Measurements from ENCODE around the gene HDAC4. TPM values are rescaled to one million over a fixed set of nuclear protein-coding genes. Genes with fewer than 3 reads are reported as not detected.
A peak's percentile ranks its signal among the peaks of the same experiment; 100 is the strongest.

The HDAC4 gene
- total RNA-seq, 2 experiments from 2014 or later, result 25.2 to 65.1 TPM

- CTCF ChIA-PET, result no interaction called here
- no peak overlapping the region for H3K27ac Mint-ChIP-seq
- DNase-seq (no peak), ATAC-seq (no peak)
- no peaks in the 10 kb centered on the region for H3K36me3 Mint-ChIP-seq
- peaks cover 3% of the 10 kb centered on the region for H3K27me3 Mint-ChIP-seq
- peaks cover 25% of the 10 kb centered on the region for H3K4me1 Mint-ChIP-seq
- peak overlapping the region; percentile 3 for H3K4me3 Mint-ChIP-seq
- no peaks in the 10 kb centered on the region for H3K9me3 Mint-ChIP-seq (ENCODE audit: low read depth)
Observed at GRCh38 chr2:239118264-239118663, 282.6 kb downstream of the HDAC4 start.

- Mint-ChIP-seq H3K27me3 (peaks cover 3% of the 10 kb centered on the region), H3K9me3 (ENCODE audit: low read depth) (no peaks in the 10 kb centered on the region), H3K4me3 (no peak overlapping the region), H3K36me3 (no peaks in the 10 kb centered on the region), H3K27ac (no peak overlapping the region), H3K4me1 (peaks cover 25% of the 10 kb centered on the region)
- CTCF ChIA-PET, result no interaction called here
- DNase-seq (no peak), ATAC-seq (no peak)
Observed at GRCh38 chr2:239117831-239118230, 283.0 kb downstream of the HDAC4 start.

GRCh38 chr2:239116456-239117246 lies 284.2 kb downstream of the HDAC4 start:
- Mint-ChIP-seq H3K4me3 (no peak overlapping the region), H3K4me1 (peaks cover 25% of the 10 kb centered on the region), H3K9me3 (ENCODE audit: low read depth) (no peaks in the 10 kb centered on the region), H3K27me3 (peaks cover 3% of the 10 kb centered on the region), H3K27ac (no peak overlapping the region), H3K36me3 (no peaks in the 10 kb centered on the region)
- ATAC-seq (no peak), DNase-seq (no peak)
- CTCF ChIA-PET, result no interaction called here

GRCh38 chr2:239115616-239116015 lies 285.2 kb downstream of the HDAC4 start:
- H3K27ac Mint-ChIP-seq, result no peak overlapping the region

GRCh38 chr2:239114616-239115265 lies 286.1 kb downstream of the HDAC4 start:
- Mint-ChIP-seq H3K36me3 (no peaks in the 10 kb centered on the region), H3K4me3 (no peak overlapping the region), H3K27me3 (peaks cover 3% of the 10 kb centered on the region), H3K4me1 (peaks cover 21% of the 10 kb centered on the region), H3K27ac (no peak overlapping the region), H3K9me3 (ENCODE audit: low read depth) (no peaks in the 10 kb centered on the region)
- no peak for ATAC-seq
- CTCF ChIA-PET, result no interaction called here
- no peak for DNase-seq

More at GRCh38 chr2:239115616-239116015, 285.2 kb downstream of the HDAC4 start:
- ATAC-seq (no peak), DNase-seq (no peak)
- Mint-ChIP-seq H3K36me3 (no peaks in the 10 kb centered on the region), H3K27me3 (peaks cover 3% of the 10 kb centered on the region), H3K4me1 (peaks cover 25% of the 10 kb centered on the region), H3K4me3 (no peak overlapping the region), H3K9me3 (ENCODE audit: low read depth) (no peaks in the 10 kb centered on the region)
- CTCF ChIA-PET, result no interaction called here

- Mint-ChIP-seq H3K36me3 (no peaks in the 10 kb centered on the region), H3K9me3 (ENCODE audit: low read depth) (no peaks in the 10 kb centered on the region), H3K4me3 (no peak overlapping the region), H3K4me1 (peaks cover 15% of the 10 kb centered on the region), H3K27me3 (peaks cover 2% of the 10 kb centered on the region), H3K27ac (no peak overlapping the region)
- no peak for DNase-seq
- ATAC-seq, result no peak
- CTCF ChIA-PET, result no interaction called here
Observed at GRCh38 chr2:239114119-239114581, 286.7 kb downstream of the HDAC4 start.

GRCh38 chr2:239113615-239114014 lies 287.2 kb downstream of the HDAC4 start:
- Mint-ChIP-seq H3K9me3 (ENCODE audit: low read depth) (no peaks in the 10 kb centered on the region), H3K27ac (no peak overlapping the region), H3K4me3 (no peak overlapping the region), H3K27me3 (no peaks in the 10 kb centered on the region), H3K4me1 (peaks cover 10% of the 10 kb centered on the region), H3K36me3 (no peaks in the 10 kb centered on the region)
- ATAC-seq, result no peak
- DNase-seq, result no peak
- CTCF ChIA-PET, result no interaction called here

- peaks cover 5% of the 10 kb centered on the region for H3K4me1 Mint-ChIP-seq
- no peaks in the 10 kb centered on the region for H3K9me3 Mint-ChIP-seq (ENCODE audit: low read depth)
- CTCF ChIA-PET, result no interaction called here
- H3K27me3 Mint-ChIP-seq, result no peaks in the 10 kb centered on the region
- no peak for ATAC-seq
- DNase-seq, result no peak
- H3K36me3 Mint-ChIP-seq, result no peaks in the 10 kb centered on the region
- H3K27ac Mint-ChIP-seq, result no peak overlapping the region
- no peak overlapping the region for H3K4me3 Mint-ChIP-seq
Observed at GRCh38 chr2:239113171-239113570, 287.6 kb downstream of the HDAC4 start.

GRCh38 chr2:239112127-239112774 lies 288.6 kb downstream of the HDAC4 start:
- H3K27me3 Mint-ChIP-seq, result no peaks in the 10 kb centered on the region
- no peak for ATAC-seq

GRCh38 chr2:239111401-239112100 lies 289.3 kb downstream of the HDAC4 start:
- DNase-seq (no peak), ATAC-seq (no peak)
- Mint-ChIP-seq H3K36me3 (no peaks in the 10 kb centered on the region), H3K27me3 (no peaks in the 10 kb centered on the region), H3K4me1 (no peaks in the 10 kb centered on the region), H3K9me3 (ENCODE audit: low read depth) (no peaks in the 10 kb centered on the region), H3K27ac (no peak overlapping the region), H3K4me3 (no peak overlapping the region)
- CTCF ChIA-PET, result no interaction called here

More at GRCh38 chr2:239112127-239112774, 288.6 kb downstream of the HDAC4 start:
- Mint-ChIP-seq H3K4me3 (no peak overlapping the region), H3K36me3 (no peaks in the 10 kb centered on the region), H3K4me1 (no peaks in the 10 kb centered on the region), H3K9me3 (ENCODE audit: low read depth) (no peaks in the 10 kb centered on the region), H3K27ac (peak overlapping the region; percentile 32)
- no peak for DNase-seq
- CTCF ChIA-PET, result no interaction called here

- CTCF ChIA-PET, result no interaction called here
- H3K36me3 Mint-ChIP-seq, result no peaks in the 10 kb centered on the region
- H3K4me1 Mint-ChIP-seq, result no peaks in the 10 kb centered on the region
- H3K27me3 Mint-ChIP-seq, result no peaks in the 10 kb centered on the region
- H3K4me3 Mint-ChIP-seq, result no peak overlapping the region
- DNase-seq (no peak), ATAC-seq (no peak)
- no peaks in the 10 kb centered on the region for H3K9me3 Mint-ChIP-seq (ENCODE audit: low read depth)
- H3K27ac Mint-ChIP-seq, result no peak overlapping the region
Observed at GRCh38 chr2:239110595-239111048, 290.2 kb downstream of the HDAC4 start.

GRCh38 chr2:239109928-239110545 lies 290.8 kb downstream of the HDAC4 start:
- no peak for DNase-seq
- H3K36me3 Mint-ChIP-seq, result no peaks in the 10 kb centered on the region
- ATAC-seq, result no peak
- H3K27ac Mint-ChIP-seq, result no peak overlapping the region
- CTCF ChIA-PET, result no interaction called here
- H3K4me3 Mint-ChIP-seq, result no peak overlapping the region
- no peaks in the 10 kb centered on the region for H3K27me3 Mint-ChIP-seq
- no peaks in the 10 kb centered on the region for H3K9me3 Mint-ChIP-seq (ENCODE audit: low read depth)
- H3K4me1 Mint-ChIP-seq, result no peaks in the 10 kb centered on the region

All from activated CD8-positive, alpha-beta memory T cell treated with anti-CD3 and anti-CD28 coated beads, Interleukin-2, amount 10 ng/mL, durations not matched to agents 7 days and 5 days (primary cell).